Endothelial cell (in vitro differentiated cells): ENCODE measurements around the gene CHST9. TPM values are rescaled to one million over a fixed set of nuclear protein-coding genes. Genes with fewer than 3 reads are reported as not detected.

Source experiments
- DNase-seq: peaks from one replicate; pipeline ENCODE4 v3.0.0; 2021; ENCODE audit warnings: low spot score
- H3K27ac Mint-ChIP-seq: one replicate; pipeline ENCODE4 v1.8.0; 2021; ENCODE audit warnings: mixed read lengths, inconsistent platforms; ENCODE audit not compliant: unreplicated experiment
- H3K27me3 Mint-ChIP-seq: one replicate; pipeline ENCODE4 v1.8.0; 2021; ENCODE audit warnings: mild to moderate bottlenecking, moderate library complexity, mixed read lengths, inconsistent platforms; ENCODE audit not compliant: unreplicated experiment
- H3K36me3 Mint-ChIP-seq: one replicate; pipeline ENCODE4 v1.8.0; 2021; ENCODE audit warnings: mild to moderate bottlenecking, low read depth, mixed read lengths, inconsistent platforms; ENCODE audit not compliant: unreplicated experiment
- H3K4me1 Mint-ChIP-seq: one replicate; pipeline ENCODE4 v1.8.0; 2021; ENCODE audit warnings: mild to moderate bottlenecking, mixed read lengths, inconsistent platforms; ENCODE audit not compliant: unreplicated experiment
- H3K4me3 Mint-ChIP-seq: one replicate; pipeline ENCODE4 v1.8.0; 2021; ENCODE audit warnings: mild to moderate bottlenecking, mixed read lengths, inconsistent platforms; ENCODE audit not compliant: unreplicated experiment
- H3K9me3 Mint-ChIP-seq: one replicate; pipeline ENCODE4 v1.8.0; 2021; ENCODE audit warnings: mixed read lengths, inconsistent platforms; ENCODE audit not compliant: unreplicated experiment
- total RNA-seq: library from RNA; stranded (reverse); fragmentation: NEBNext Ultra II Directional; extraction: Animal tissue kit (Norgen Biotek cat#: 25700); gene quantifications from one replicate; pipeline ENCODE4 v1.2.1, GENCODE V29; 2021; ENCODE audit not compliant: unreplicated experiment
- TF ChIP-seq, protein P1 (sequence below): fragments of 200-600 bp; sonication (generic); IDR thresholded peaks from one replicate; pipeline ENCODE4 v1.5.0; 2021; ENCODE audit warnings: antibody characterized with exemption; ENCODE audit not compliant: unreplicated experiment

CHST9 gene
- total RNA-seq, 1 donor from 2014 or later, result 4.7 TPM

DNA sequence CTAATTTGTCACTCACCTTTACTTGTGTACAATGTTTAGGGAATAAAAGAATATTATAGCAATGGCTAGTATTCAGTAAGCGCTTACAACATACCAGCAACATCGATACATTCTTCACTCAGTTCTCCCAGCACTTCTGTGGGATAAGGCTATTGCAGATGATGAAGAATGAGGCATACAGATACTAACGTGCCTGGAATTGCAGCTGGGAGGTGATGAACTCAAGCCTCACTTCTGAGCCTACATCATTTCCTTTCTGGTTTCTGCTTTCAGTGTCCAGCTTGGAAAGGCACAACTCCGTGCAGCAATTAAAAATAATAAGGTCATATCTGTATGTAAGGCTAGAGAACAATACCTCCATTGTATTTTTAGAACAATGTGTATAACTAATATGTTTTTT lies 224.2 kb downstream of the CHST9 start:
- Mint-ChIP-seq H3K27me3 (peaks cover 4% of the 10 kb centered on the region), H3K4me1 (no peaks in the 10 kb centered on the region), H3K9me3 (no peaks in the 10 kb centered on the region), H3K4me3 (no peak overlapping the region), H3K27ac (no peak overlapping the region), H3K36me3 (no peaks in the 10 kb centered on the region)
- TF ChIP-seq, protein P1, sequence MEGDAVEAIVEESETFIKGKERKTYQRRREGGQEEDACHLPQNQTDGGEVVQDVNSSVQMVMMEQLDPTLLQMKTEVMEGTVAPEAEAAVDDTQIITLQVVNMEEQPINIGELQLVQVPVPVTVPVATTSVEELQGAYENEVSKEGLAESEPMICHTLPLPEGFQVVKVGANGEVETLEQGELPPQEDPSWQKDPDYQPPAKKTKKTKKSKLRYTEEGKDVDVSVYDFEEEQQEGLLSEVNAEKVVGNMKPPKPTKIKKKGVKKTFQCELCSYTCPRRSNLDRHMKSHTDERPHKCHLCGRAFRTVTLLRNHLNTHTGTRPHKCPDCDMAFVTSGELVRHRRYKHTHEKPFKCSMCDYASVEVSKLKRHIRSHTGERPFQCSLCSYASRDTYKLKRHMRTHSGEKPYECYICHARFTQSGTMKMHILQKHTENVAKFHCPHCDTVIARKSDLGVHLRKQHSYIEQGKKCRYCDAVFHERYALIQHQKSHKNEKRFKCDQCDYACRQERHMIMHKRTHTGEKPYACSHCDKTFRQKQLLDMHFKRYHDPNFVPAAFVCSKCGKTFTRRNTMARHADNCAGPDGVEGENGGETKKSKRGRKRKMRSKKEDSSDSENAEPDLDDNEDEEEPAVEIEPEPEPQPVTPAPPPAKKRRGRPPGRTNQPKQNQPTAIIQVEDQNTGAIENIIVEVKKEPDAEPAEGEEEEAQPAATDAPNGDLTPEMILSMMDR, result no peak
- no peak for DNase-seq

DNA sequence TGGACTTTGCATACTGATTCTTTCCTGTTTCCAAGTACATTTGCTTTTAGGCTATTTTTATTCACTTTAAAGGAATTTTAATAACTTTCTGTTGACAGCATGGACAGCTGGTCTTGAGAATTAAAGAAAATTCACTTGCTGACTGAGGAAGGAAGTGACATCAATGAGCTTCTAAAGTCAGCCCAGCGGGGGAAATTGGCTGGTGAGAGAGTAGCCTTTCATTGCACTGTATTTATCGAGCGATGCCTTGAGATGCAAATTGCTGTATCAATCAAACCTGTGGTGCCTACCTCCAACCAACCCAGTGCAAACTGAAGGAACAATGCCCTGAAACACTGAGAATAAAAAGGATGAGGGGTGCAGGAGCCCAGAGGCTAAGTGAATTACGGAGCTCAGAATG lies 228.2 kb downstream of the CHST9 start:
- H3K27ac Mint-ChIP-seq, result no peak overlapping the region

DNA sequence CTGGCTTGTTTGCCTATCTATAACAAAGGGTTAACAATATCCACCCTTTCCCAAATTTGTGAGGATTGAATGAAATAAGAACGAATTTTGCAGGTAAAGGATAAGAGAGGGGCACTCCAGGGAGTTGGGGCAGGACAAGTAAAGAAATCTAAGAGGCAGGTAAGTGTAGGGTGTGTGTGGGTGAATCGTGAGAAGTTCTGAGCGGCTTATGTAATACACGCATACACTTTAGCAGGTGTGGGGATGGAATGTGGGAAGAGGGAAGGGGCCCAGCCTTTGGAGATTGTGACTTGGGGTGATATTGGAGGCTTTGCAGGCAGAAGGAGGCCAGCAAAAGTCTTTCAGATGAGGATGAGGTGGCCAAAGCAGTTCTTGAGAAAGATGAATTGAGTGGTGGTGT lies 236.4 kb downstream of the CHST9 start:
- peaks cover 4% of the 10 kb centered on the region for H3K27me3 Mint-ChIP-seq
- no peak overlapping the region for H3K4me3 Mint-ChIP-seq
- no peak overlapping the region for H3K27ac Mint-ChIP-seq
- H3K4me1 Mint-ChIP-seq, result peaks cover 8% of the 10 kb centered on the region
- no peak for DNase-seq
- H3K36me3 Mint-ChIP-seq, result no peaks in the 10 kb centered on the region
- no peaks in the 10 kb centered on the region for H3K9me3 Mint-ChIP-seq
- TF ChIP-seq, protein P1, result no peak

More for the DNA sequence above, 228.2 kb downstream of the CHST9 start:
- Mint-ChIP-seq H3K4me1 (no peaks in the 10 kb centered on the region), H3K36me3 (no peaks in the 10 kb centered on the region), H3K4me3 (no peak overlapping the region), H3K9me3 (no peaks in the 10 kb centered on the region), H3K27me3 (peaks cover 4% of the 10 kb centered on the region)
- DNase-seq, result no peak
- TF ChIP-seq, protein P1, result no peak

DNA sequence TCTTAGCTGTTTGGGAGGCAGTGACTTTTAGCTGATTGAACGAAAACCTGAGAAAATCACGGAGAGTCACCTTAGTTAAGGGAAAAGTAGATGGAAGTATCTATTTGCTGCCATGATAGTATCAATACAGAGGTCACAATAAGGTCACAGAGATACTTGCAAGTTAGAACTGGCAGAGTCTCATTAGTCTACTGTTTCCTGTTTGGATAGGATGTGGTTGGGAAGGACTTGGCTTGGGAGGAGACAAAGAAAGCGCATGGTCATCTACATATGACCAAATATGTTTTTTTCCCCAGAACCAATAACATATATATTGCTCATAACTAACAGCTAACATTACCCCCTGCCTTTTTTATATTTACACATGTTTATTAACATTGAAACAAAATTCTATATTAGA lies 241.2 kb downstream of the CHST9 start:
- no peaks in the 10 kb centered on the region for H3K9me3 Mint-ChIP-seq
- no peak overlapping the region for H3K4me3 Mint-ChIP-seq
- no peaks in the 10 kb centered on the region for H3K36me3 Mint-ChIP-seq
- TF ChIP-seq, protein P1, result no peak
- peaks cover 2% of the 10 kb centered on the region for H3K27me3 Mint-ChIP-seq
- H3K27ac Mint-ChIP-seq, result no peak overlapping the region
- H3K4me1 Mint-ChIP-seq, result peaks cover 11% of the 10 kb centered on the region
- DNase-seq, result no peak

DNA sequence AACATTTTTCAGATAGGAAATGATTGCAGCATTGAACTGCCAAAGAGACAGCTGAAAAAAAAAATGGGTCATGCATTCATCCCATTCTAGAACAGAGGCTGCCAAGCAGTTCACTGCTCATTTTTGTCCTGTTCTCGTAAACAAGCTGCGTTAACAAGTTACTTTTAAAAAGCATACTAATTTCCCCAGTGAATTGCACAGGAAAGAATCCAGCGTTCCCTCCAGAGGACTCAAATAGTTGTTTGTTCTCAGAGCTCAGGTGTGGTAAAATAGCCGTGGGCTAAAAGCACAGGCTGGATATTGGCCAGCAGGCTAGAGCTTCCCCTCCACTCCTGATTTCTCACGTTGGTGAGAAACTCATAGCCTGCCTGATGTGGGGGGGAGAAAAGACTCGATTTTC lies 243.5 kb downstream of the CHST9 start:
- Mint-ChIP-seq H3K4me3 (no peak overlapping the region), H3K27ac (no peak overlapping the region), H3K27me3 (no peaks in the 10 kb centered on the region), H3K36me3 (no peaks in the 10 kb centered on the region), H3K9me3 (no peaks in the 10 kb centered on the region), H3K4me1 (peaks cover 11% of the 10 kb centered on the region)
- TF ChIP-seq, protein P1, result no peak
- no peak for DNase-seq
